Gastrocnemius medialis (tissue), 4 donors: ENCODE measurements around the gene GRID2.

Experiments used
- POLR2A ChIP-seq, 2 donors: fragments of 450-650 bp; IDR thresholded peaks; one replicate each; pipeline ENCODE4 v1.6.1; 2017; ENCODE audit warnings: antibody characterized with exemption in 2 of 2, mild to moderate bottlenecking in 2 of 2, moderate library complexity in 2 of 2
- TF ChIP-seq, protein P1 (sequence below), 5 experiments: fragments of 450-650 bp in 3 of 5; fragments of 200-600 bp in 2 of 5; sonication (generic) in 2 of 5; IDR thresholded peaks in 4 of 5; conservative IDR thresholded peaks in 1 of 5; 1 replicate in 4 of 5; 2 replicates in 1 of 5; pipeline ENCODE4 v1.5.1; 2016 to 2019; ENCODE audit warnings: antibody characterized with exemption in 5 of 5, mild to moderate bottlenecking in 3 of 5, moderate library complexity in 3 of 5

DNA sequence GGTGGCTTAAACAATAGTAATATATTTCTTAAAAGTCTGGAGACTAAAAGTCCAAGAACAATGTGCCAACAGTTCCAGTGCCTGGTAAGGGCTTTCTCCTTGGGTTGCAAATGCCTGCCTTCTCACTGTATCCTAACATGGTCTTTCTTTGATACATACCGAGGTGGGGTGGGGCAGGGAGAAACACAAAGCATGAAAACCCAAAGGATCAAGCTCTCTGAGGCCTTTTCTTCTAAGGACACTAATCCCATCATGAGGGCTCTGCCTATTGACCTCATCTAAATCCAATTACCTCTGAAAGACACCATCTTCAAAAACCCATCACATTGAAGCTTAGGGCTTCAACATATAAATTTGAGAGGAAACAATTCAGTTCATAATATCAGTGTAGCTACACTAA, 311.3 kb downstream of the GRID2 start:
- TF ChIP-seq, protein P1, sequence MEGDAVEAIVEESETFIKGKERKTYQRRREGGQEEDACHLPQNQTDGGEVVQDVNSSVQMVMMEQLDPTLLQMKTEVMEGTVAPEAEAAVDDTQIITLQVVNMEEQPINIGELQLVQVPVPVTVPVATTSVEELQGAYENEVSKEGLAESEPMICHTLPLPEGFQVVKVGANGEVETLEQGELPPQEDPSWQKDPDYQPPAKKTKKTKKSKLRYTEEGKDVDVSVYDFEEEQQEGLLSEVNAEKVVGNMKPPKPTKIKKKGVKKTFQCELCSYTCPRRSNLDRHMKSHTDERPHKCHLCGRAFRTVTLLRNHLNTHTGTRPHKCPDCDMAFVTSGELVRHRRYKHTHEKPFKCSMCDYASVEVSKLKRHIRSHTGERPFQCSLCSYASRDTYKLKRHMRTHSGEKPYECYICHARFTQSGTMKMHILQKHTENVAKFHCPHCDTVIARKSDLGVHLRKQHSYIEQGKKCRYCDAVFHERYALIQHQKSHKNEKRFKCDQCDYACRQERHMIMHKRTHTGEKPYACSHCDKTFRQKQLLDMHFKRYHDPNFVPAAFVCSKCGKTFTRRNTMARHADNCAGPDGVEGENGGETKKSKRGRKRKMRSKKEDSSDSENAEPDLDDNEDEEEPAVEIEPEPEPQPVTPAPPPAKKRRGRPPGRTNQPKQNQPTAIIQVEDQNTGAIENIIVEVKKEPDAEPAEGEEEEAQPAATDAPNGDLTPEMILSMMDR (IDR thresholded peaks at IDR 0.05 in 4 of 5, conservative IDR thresholded peaks at IDR 0.05 in 1 of 5), result no peak
- no peak for TF ChIP-seq POLR2A (IDR thresholded peaks at IDR 0.05)
